Measurements from ENCODE around the gene AK8.

- TF ChIP-seq, protein P1, sequence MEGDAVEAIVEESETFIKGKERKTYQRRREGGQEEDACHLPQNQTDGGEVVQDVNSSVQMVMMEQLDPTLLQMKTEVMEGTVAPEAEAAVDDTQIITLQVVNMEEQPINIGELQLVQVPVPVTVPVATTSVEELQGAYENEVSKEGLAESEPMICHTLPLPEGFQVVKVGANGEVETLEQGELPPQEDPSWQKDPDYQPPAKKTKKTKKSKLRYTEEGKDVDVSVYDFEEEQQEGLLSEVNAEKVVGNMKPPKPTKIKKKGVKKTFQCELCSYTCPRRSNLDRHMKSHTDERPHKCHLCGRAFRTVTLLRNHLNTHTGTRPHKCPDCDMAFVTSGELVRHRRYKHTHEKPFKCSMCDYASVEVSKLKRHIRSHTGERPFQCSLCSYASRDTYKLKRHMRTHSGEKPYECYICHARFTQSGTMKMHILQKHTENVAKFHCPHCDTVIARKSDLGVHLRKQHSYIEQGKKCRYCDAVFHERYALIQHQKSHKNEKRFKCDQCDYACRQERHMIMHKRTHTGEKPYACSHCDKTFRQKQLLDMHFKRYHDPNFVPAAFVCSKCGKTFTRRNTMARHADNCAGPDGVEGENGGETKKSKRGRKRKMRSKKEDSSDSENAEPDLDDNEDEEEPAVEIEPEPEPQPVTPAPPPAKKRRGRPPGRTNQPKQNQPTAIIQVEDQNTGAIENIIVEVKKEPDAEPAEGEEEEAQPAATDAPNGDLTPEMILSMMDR (IDR thresholded peaks at IDR 0.05): no peak
- TF ChIP-seq EP300 (IDR thresholded peaks at IDR 0.05): no peak
These were observed 146.9 kb downstream of the AK8 start for GRCh38 chr9:132731230-132731629.
